IMR-90 (cell line): Measurements from ENCODE around the gene RND1. TPM values are rescaled to one million over a fixed set of nuclear protein-coding genes. Genes with fewer than 3 reads are reported as not detected.

ENCODE experiments used
- ATAC-seq: fragments of 200-7000 bp; cut with Tn5 transposase; 2 replicates; pipeline ENCODE4 v1.9.1; 2020; ENCODE audit warnings: low read depth, mild to moderate bottlenecking, moderate library complexity
- BruUV-seq: library from RNA; stranded (reverse); fragments of 400-500 nt; replicated peaks from 2 replicates; lab custom pipeline; 2021; lab: Mats Ljungman, UMichigan
- CTCF ChIA-PET: fragments of 300-600 bp; formaldehyde crosslinking; extraction: SDS; loops from one replicate; lab custom pipeline; 2021; ENCODE audit warnings: antibody characterized with exemption; lab: Yijun Ruan, JAX
- POLR2A ChIA-PET: fragments of 300-600 bp; sonication (Branson Sonifier 250); formaldehyde crosslinking; loops from one replicate; lab custom pipeline; 2022; ENCODE audit warnings: antibody characterized with exemption; ENCODE audit not compliant: unreplicated experiment; lab: Charles Lee
- DNase-seq: peaks from one replicate; pipeline ENCODE4 v3.0.0; 2013
- H2AFZ ChIP-seq: replicated peaks from 2 replicates; pipeline ENCODE3; 2013; ENCODE audit warnings: low read length, mild to moderate bottlenecking; ENCODE audit not compliant: poor library complexity
- H2AK5ac ChIP-seq: 2 replicates; pipeline ENCODE4 v1.6.1; 2013; ENCODE audit warnings: low read depth, low read length, inconsistent platforms
- H2AK9ac ChIP-seq: replicated peaks from 2 replicates; pipeline ENCODE3; 2013; ENCODE audit warnings: mild to moderate bottlenecking, low read depth, low read length, moderate library complexity; ENCODE audit not compliant: poor library complexity
- H2BK120ac ChIP-seq: 2 replicates; pipeline ENCODE4 v1.6.1; 2013; ENCODE audit warnings: low read depth, low read length, inconsistent platforms
- H2BK15ac ChIP-seq: 3 replicates; pipeline ENCODE4 v1.6.1; 2013; ENCODE audit warnings: low read depth, low read length, inconsistent platforms
- H2BK20ac ChIP-seq: 2 replicates; pipeline ENCODE4 v1.6.1; 2013; ENCODE audit warnings: low read depth, mild to moderate bottlenecking, inconsistent platforms, low read length, moderate library complexity
- H2BK5ac ChIP-seq: 2 replicates; pipeline ENCODE4 v1.6.1; 2013; ENCODE audit warnings: mild to moderate bottlenecking, low read depth, low read length, inconsistent platforms; ENCODE audit not compliant: poor library complexity, severe bottlenecking
- H3K14ac ChIP-seq: replicated peaks from 2 replicates; pipeline ENCODE4 v1.6.1; 2013; ENCODE audit warnings: low read depth, low read length, inconsistent platforms
- H3K18ac ChIP-seq: 2 replicates; pipeline ENCODE4 v1.6.1; 2013; ENCODE audit warnings: low read depth, low read length, control low read depth
- H3K23ac ChIP-seq: 2 replicates; pipeline ENCODE4 v1.6.1; 2013; ENCODE audit warnings: low read depth, low read length, inconsistent platforms
- H3K27ac ChIP-seq: 2 replicates; pipeline ENCODE4 v1.5.1; 2013; ENCODE audit warnings: mild to moderate bottlenecking, control low read depth, low read length; ENCODE audit not compliant: insufficient read depth
- H3K27me3 ChIP-seq: 2 replicates; pipeline ENCODE4 v1.6.1; 2013; ENCODE audit warnings: low read length; ENCODE audit not compliant: control insufficient read depth, insufficient read depth
- H3K36me3 ChIP-seq: 2 replicates; pipeline ENCODE4 v1.6.1; 2013; ENCODE audit warnings: low read length, mixed read lengths; ENCODE audit not compliant: control insufficient read depth, insufficient read depth
- H3K4ac ChIP-seq: 2 replicates; pipeline ENCODE4 v1.6.1; 2013; ENCODE audit warnings: low read depth, low read length, inconsistent platforms
- H3K4me1 ChIP-seq: 2 replicates; pipeline ENCODE4 v1.6.1; 2013; ENCODE audit warnings: low read length, mixed read lengths; ENCODE audit not compliant: control insufficient read depth, insufficient read depth
- H3K4me2 ChIP-seq: 2 replicates; pipeline ENCODE4 v1.6.1; 2013; ENCODE audit warnings: low read depth, mild to moderate bottlenecking, control low read depth, low read length, moderate library complexity
- H3K4me3 ChIP-seq: 2 replicates; pipeline ENCODE4 v1.5.1; 2013; ENCODE audit warnings: low read depth, mild to moderate bottlenecking, control low read depth, low read length, moderate library complexity; ENCODE audit not compliant: insufficient read depth
- H3K56ac ChIP-seq: 2 replicates; pipeline ENCODE4 v1.6.1; 2013; ENCODE audit warnings: low read length, inconsistent platforms; ENCODE audit not compliant: insufficient read depth; ENCODE audit errors: extremely low read depth
- H3K79me1 ChIP-seq, 2 experiments: 2 replicates each; pipeline ENCODE4 v1.6.1; 2013; ENCODE audit warnings: low read length in 2 of 2, inconsistent platforms in 1 of 2, low read depth in 1 of 2
- H3K9ac ChIP-seq: 2 replicates; pipeline ENCODE4 v1.6.1; 2013; ENCODE audit warnings: low read depth, low read length, control low read depth
- H3K9me1 ChIP-seq: 2 replicates; pipeline ENCODE4 v1.6.1; 2013; ENCODE audit warnings: low read length, inconsistent platforms; ENCODE audit not compliant: insufficient read depth
- H3K9me3 ChIP-seq: 2 replicates; pipeline ENCODE4 v1.6.1; 2013; ENCODE audit warnings: low read length; ENCODE audit not compliant: control insufficient read depth, insufficient read depth
- H4K20me1 ChIP-seq: 2 replicates; pipeline ENCODE4 v1.6.1; 2013; ENCODE audit warnings: low read length, inconsistent platforms; ENCODE audit not compliant: insufficient read depth
- H4K5ac ChIP-seq: 2 replicates; pipeline ENCODE4 v1.6.1; 2013; ENCODE audit warnings: mild to moderate bottlenecking, low read depth, low read length, control low read depth
- H4K8ac ChIP-seq, 2 experiments: 2 replicates each; pipeline ENCODE4 v1.6.1; 2013; ENCODE audit warnings: low read depth in 2 of 2, low read length in 2 of 2, control low read depth in 1 of 2, inconsistent platforms in 1 of 2
- H4K91ac ChIP-seq: 2 replicates; pipeline ENCODE4 v1.6.1; 2013; ENCODE audit warnings: low read depth, low read length, inconsistent platforms; ENCODE audit not compliant: insufficient read depth
- BHLHE40 ChIP-seq: fragments of 150-350 bp; IDR thresholded peaks from 2 replicates; pipeline ENCODE4 v1.6.1; 2016; ENCODE audit warnings: mild to moderate bottlenecking, low read depth, low read length
- CHD1 ChIP-seq: IDR thresholded peaks from 2 replicates; pipeline ENCODE4 v1.6.1; 2012; ENCODE audit warnings: low read depth, low read length, improper control_type of control experiment
- CTCF ChIP-seq: conservative IDR thresholded peaks from 2 replicates; pipeline ENCODE4 v1.5.1; 2012; ENCODE audit warnings: mild to moderate bottlenecking, low read depth, low read length, improper control_type of control experiment
- FOS ChIP-seq: fragments of 150-350 bp; IDR thresholded peaks from 2 replicates; pipeline ENCODE4 v1.6.1; 2016; ENCODE audit warnings: low read depth, low read length
- MAZ ChIP-seq: IDR thresholded peaks from 2 replicates; pipeline ENCODE4 v1.6.1; 2012; ENCODE audit warnings: low read depth, mild to moderate bottlenecking, low read length, improper control_type of control experiment, moderate library complexity, borderline replicate concordance
- MXI1 ChIP-seq: IDR thresholded peaks from 2 replicates; pipeline ENCODE4 v1.6.1; 2012; ENCODE audit warnings: low read depth, mild to moderate bottlenecking, low read length, moderate library complexity, borderline replicate concordance
- POLR2A ChIP-seq: IDR thresholded peaks from 2 replicates; pipeline ENCODE4 v1.6.1; 2012; ENCODE audit warnings: mild to moderate bottlenecking, low read depth, low read length
- RAD21 ChIP-seq: IDR thresholded peaks from 2 replicates; pipeline ENCODE4 v1.6.1; 2012; ENCODE audit warnings: low read length, improper control_type of control experiment
- RCOR1 ChIP-seq: IDR thresholded peaks from 2 replicates; pipeline ENCODE4 v1.6.1; 2012; ENCODE audit warnings: mild to moderate bottlenecking, low read length, improper control_type of control experiment; ENCODE audit not compliant: insufficient replicate concordance
- USF2 ChIP-seq: fragments of 150-350 bp; IDR thresholded peaks from 2 replicates; pipeline ENCODE4 v1.6.1; 2017; ENCODE audit warnings: mild to moderate bottlenecking, antibody characterized with exemption, low read length, low read depth
- WGBS, 2 experiments: methylation state at CpG; one replicate each; pipeline versions ENCODE4 v1.1.5 to v1.1.7; 2013; ENCODE audit warnings: missing lambda C conversion rate in 2 of 2; ENCODE audit not compliant: insufficient read length in 1 of 2; ENCODE audit errors: extremely low coverage in 2 of 2; 5-methylcytosine and 5-hydroxymethylcytosine counted together
- dilution Hi-C: fragments of 300-500 bp; cut with HindIII; formaldehyde crosslinking; loops from one replicate; pipeline ENCODE4 v1.14.3; 2018; ENCODE audit warnings: low sequenced_read_pairs; ENCODE audit not compliant: unreplicated experiment
- in situ Hi-C: fragments of 300-500 bp; cut with MboI; formaldehyde crosslinking; loops from 3 replicates; pipeline ENCODE4 v1.14.3; 2019; ENCODE audit warnings: low sequenced_read_pairs, inconsistent platforms, mixed read lengths
- intact Hi-C: fragments of 100-400 bp; cut with micrococcal nuclease; formaldehyde crosslinking; loops from 2 replicates; pipeline ENCODE4 v1.10.0; 2022
- polyA plus RNA-seq, 3 experiments: library from polyadenylated mRNA; depleted of rRNA; stranded (reverse); fragments of >200 nt; gene quantifications; 2 replicates each; pipeline ENCODE4 v1.2.3, GENCODE V29; 2012; ENCODE audit warnings: low replicate concordance in 1 of 3
- total RNA-seq: library from RNA; depleted of rRNA; stranded (reverse); fragments of >200 nt; gene quantifications from 2 replicates; pipeline ENCODE4 v1.2.3, GENCODE V29; 2012

Gene RND1
- total and polyA plus RNA-seq, 2 of the 4 experiments (the other 2 are of a cell fraction), result under 0.01 to 0.21 TPM

DNA sequence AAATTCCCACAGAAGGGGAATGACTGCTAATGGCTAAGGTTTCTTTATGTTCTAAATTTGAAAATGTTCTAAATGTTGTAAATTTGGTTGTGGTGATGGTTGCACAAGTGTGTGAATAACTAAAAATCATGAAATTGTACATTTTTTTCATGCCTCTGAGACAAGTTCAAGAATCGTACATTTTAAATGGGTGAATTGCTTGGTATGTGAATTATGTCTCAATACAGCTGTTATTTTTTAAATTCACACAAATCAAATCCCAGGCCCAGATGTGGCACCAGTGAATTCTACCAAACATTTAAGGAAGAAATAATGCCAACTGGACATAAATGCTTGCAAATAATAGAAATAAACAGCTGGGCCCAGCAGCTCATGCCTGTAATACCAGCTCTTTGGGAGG lies 28.6 kb upstream of the RND1 start:
- WGBS, 2 experiments, result no CpG with 5 or more reads among the region's 1 CpG
- dilution Hi-C loops, result no loop called here

More for the DNA sequence above, 28.6 kb upstream of the RND1 start:
- no peak overlapping the region for H3K4me2 ChIP-seq
- DNase-seq (no peak), ATAC-seq (no peak)
- H3K9me3 ChIP-seq, result no peaks in the 10 kb centered on the region
- H3K9me1 ChIP-seq, result no peaks in the 10 kb centered on the region
- peaks cover 8% of the 10 kb centered on the region for H3K27me3 ChIP-seq
- no peak overlapping the region for H2AK9ac ChIP-seq
- no peak overlapping the region for H2BK5ac ChIP-seq
- H2BK15ac ChIP-seq, result no peak overlapping the region
- H3K14ac ChIP-seq, result no peak overlapping the region
- ChIA-PET POLR2A (no interaction called here), CTCF (interaction anchor here (1.0 kb wide), 1 partner anchor 21 kb away, joined by 3 read pairs; no protein-coding TSS in a partner anchor)
- H3K23ac ChIP-seq, result no peak overlapping the region
- H3K18ac ChIP-seq, result no peak overlapping the region
- no peak overlapping the region for H3K56ac ChIP-seq
- H3K27ac ChIP-seq, result no peak overlapping the region
- no peak overlapping the region for H2AK5ac ChIP-seq
- intact Hi-C loops (loop anchor here (5.0 kb wide), 1 partner anchor 33 kb away; the partner anchor contains the start of gene FKBP11), in situ Hi-C loops (no loop called here)
- TF ChIP-seq CTCF (no peak), RAD21 (no peak), BHLHE40 (no peak), USF2 (no peak), FOS (no peak), RCOR1 (no peak), MXI1 (no peak), CHD1 (no peak), POLR2A (no peak), MAZ (no peak)
- H3K4me3 ChIP-seq, result no peak overlapping the region
- no peaks in the 10 kb centered on the region for H3K36me3 ChIP-seq
- H4K91ac ChIP-seq, result no peak overlapping the region
- H3K4ac ChIP-seq, result no peak overlapping the region
- no TSS peak for BruUV-seq
- no peak overlapping the region for H2BK20ac ChIP-seq
- no peaks in the 10 kb centered on the region for H3K4me1 ChIP-seq
- no peaks in the 10 kb centered on the region for H4K20me1 ChIP-seq
- H3K9ac ChIP-seq, result no peak overlapping the region
- no peaks in the 10 kb centered on the region for H3K79me1 ChIP-seq
- H4K5ac ChIP-seq, result no peak overlapping the region
- no peak overlapping the region for H4K8ac ChIP-seq
- H2BK120ac ChIP-seq, result no peak overlapping the region
- no peak overlapping the region for H2AFZ ChIP-seq
